ENCODE data around the gene IVL. TPM values are rescaled to one million over a fixed set of nuclear protein-coding genes. Genes with fewer than 3 reads are reported as not detected.

Gene IVL
- total RNA-seq, 3 donors from 2014 or later: not detected

DNA sequence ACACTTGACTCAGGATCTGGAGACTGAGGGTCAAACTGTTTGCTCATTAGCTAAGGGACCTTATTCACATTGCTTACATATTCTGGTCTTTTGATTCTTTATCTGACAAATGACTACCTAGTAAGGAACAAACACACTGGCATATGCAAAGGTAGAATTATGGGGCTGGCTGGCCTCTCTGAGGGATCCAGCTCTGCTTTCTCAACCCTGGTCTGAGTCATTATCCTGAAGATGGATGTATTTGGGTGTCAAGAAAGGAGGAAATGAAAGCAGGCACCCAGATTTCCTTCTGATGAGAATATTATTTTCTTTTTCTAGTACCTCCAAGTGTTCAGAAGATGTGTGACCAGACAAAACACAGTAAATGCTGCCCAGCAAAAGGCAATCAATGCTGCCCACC, 24.3 kb upstream of the IVL start:
- Histone ChIP-seq H3K4me1 (ENCODE audit: low read depth) (no peaks in the 10 kb centered on the region), H3K9me3 (no peaks in the 10 kb centered on the region), H3K4me3 (no peak overlapping the region), H3K36me3 (ENCODE audit: low read depth) (no peaks in the 10 kb centered on the region)
- ATAC-seq: no peak
- no peak for DNase-seq
- TF ChIP-seq, protein P1, sequence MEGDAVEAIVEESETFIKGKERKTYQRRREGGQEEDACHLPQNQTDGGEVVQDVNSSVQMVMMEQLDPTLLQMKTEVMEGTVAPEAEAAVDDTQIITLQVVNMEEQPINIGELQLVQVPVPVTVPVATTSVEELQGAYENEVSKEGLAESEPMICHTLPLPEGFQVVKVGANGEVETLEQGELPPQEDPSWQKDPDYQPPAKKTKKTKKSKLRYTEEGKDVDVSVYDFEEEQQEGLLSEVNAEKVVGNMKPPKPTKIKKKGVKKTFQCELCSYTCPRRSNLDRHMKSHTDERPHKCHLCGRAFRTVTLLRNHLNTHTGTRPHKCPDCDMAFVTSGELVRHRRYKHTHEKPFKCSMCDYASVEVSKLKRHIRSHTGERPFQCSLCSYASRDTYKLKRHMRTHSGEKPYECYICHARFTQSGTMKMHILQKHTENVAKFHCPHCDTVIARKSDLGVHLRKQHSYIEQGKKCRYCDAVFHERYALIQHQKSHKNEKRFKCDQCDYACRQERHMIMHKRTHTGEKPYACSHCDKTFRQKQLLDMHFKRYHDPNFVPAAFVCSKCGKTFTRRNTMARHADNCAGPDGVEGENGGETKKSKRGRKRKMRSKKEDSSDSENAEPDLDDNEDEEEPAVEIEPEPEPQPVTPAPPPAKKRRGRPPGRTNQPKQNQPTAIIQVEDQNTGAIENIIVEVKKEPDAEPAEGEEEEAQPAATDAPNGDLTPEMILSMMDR (IDR thresholded peaks at IDR 0.05): no peak
- intact Hi-C loops (cut with DNase I, micrococcal nuclease): no loop called here

DNA sequence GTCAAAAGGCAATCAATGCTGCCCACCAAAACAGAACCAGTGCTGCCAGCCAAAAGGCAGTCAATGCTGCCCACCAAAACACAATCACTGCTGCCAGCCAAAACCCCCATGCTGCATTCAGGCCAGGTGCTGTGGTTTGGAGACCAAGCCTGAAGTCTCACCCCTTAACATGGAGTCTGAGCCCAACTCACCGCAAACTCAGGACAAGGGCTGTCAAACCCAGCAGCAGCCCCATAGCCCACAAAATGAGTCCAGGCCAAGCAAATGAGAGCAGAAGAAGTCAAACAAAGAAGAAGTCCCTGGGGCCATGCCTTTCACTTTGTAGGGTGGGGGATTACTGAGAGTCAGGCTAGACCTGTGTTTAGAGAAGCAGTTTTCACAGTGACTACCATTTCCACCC, 23.8 kb upstream of the IVL start:
- H3K36me3 ChIP-seq (ENCODE audit: low read depth): no peaks in the 10 kb centered on the region
- ATAC-seq: no peak
- no peaks in the 10 kb centered on the region for H3K9me3 ChIP-seq
- no peak overlapping the region for H3K4me3 ChIP-seq
- H3K4me1 ChIP-seq (ENCODE audit: low read depth): no peaks in the 10 kb centered on the region
- no peak for DNase-seq
- intact Hi-C loops (cut with DNase I, micrococcal nuclease): no loop called here
- TF ChIP-seq, protein P1 (IDR thresholded peaks at IDR 0.05): no peak

DNA sequence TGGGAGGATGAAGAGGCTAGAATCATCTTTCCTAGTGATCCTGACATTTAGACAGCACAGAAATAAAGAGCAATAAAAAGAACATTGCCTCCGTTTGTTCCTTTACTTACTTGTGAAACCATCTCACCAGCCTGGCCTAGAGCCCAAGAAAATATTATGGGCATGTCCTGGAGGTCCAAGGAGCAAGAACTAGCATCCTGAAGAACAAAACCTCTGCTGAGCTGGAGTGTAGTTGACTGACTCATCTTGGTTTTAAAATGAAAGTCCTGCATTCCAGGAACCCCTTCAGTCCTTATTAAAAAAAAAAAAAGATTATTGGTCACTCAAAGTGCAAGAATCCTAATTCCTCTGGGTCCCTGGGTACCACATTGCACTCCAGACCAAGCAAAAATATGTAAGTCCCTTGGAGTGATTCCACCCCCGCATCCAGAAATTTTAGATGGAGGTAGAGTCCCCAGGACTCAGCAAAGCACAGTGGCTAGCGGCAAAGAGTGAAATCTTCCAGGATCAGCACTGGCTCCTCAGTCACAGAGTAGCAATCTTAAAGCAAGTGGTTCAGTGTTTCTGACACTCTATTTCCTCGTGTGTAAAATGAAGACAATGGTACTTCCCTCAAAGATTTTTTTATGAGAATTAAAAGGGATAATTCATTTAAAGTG, 23.3 kb upstream of the IVL start:
- TF ChIP-seq, protein P1 (IDR thresholded peaks at IDR 0.05): no peak
- intact Hi-C loops (cut with DNase I, micrococcal nuclease): no loop called here
- Histone ChIP-seq H3K4me3 (no peak overlapping the region), H3K4me1 (ENCODE audit: low read depth) (no peaks in the 10 kb centered on the region), H3K9me3 (no peaks in the 10 kb centered on the region), H3K36me3 (ENCODE audit: low read depth) (no peaks in the 10 kb centered on the region)
- ATAC-seq (no peak), DNase-seq (no peak)

DNA sequence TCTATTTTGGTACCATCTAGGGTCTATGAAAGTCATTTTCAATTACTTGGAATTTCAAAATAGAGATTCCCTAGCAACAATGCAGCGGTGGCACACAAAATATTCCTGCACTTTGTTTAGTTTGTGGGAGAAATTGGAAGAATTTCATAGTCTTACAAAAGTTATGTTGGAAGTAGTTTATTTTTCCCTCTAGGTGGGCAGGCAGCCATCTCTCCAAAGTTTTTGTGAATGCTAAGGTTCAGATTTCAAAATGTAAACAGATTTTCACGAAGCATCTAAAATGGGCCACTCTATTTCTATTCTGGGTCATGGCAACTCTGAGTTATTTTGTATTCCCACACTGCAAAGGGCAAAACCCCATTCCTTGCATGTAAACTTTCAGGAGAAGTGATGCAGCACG, 22.3 kb upstream of the IVL start:
- TF ChIP-seq, protein P1 (IDR thresholded peaks at IDR 0.05): no peak
- DNase-seq (no peak), ATAC-seq (no peak)
- Histone ChIP-seq H3K4me3 (no peak overlapping the region), H3K36me3 (ENCODE audit: low read depth) (no peaks in the 10 kb centered on the region), H3K4me1 (ENCODE audit: low read depth) (no peaks in the 10 kb centered on the region), H3K9me3 (no peaks in the 10 kb centered on the region)
- intact Hi-C loops (cut with DNase I, micrococcal nuclease): no loop called here

DNA sequence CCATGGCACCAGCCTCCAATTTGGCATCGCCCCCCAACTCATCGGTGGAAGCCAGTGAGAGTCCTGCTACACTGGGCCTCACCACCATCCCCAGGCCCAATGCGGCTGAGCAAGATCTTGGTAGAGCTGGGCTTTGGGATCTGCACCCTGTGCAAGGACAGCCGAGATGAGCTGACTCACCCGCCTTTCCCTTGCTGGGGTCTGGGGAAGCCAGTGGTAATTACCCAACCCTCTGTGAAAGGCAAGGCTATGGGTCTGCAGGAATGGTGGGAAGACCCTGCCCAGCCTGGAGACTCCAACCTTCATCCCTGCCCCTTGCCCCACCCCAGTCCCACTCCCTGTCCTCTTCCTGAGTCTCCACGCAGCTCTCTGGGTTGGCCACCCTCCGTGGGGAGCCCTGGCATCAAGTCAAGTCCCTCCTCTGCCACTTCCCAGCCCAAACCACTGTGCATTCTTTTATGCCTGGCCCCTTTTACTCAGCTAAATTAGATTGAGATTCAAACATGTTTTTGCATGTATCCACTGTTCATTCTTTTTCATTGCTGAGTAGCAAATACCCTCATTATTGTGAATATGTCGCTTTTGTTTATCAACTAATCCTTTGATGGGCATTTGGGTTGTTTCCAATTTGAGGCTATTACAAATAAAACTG, 21.5 kb upstream of the IVL start:
- no peak for ATAC-seq
- Histone ChIP-seq H3K36me3 (ENCODE audit: low read depth) (no peaks in the 10 kb centered on the region), H3K9me3 (no peaks in the 10 kb centered on the region), H3K4me1 (ENCODE audit: low read depth) (no peaks in the 10 kb centered on the region), H3K4me3 (no peak overlapping the region)
- DNase-seq: no peak
- intact Hi-C loops (cut with DNase I, micrococcal nuclease): no loop called here
- TF ChIP-seq, protein P1 (IDR thresholded peaks at IDR 0.05): no peak
